AG10803 (cell line): ENCODE results near the gene TEX26.

ENCODE experiments used
- DNase-seq: peaks from one replicate; pipeline ENCODE4 v3.0.0; 2010; ENCODE audit warnings: low read depth
- H3K4me3 ChIP-seq: 2 replicates; pipeline ENCODE4 v1.5.1; 2011; ENCODE audit warnings: mild to moderate bottlenecking, low read length, control low read depth
- CTCF ChIP-seq: conservative IDR thresholded peaks from 2 replicates; pipeline ENCODE4 v1.5.1; 2011; ENCODE audit warnings: mild to moderate bottlenecking, low read length, control low read depth, inconsistent platforms

The TEX26 gene

DNA sequence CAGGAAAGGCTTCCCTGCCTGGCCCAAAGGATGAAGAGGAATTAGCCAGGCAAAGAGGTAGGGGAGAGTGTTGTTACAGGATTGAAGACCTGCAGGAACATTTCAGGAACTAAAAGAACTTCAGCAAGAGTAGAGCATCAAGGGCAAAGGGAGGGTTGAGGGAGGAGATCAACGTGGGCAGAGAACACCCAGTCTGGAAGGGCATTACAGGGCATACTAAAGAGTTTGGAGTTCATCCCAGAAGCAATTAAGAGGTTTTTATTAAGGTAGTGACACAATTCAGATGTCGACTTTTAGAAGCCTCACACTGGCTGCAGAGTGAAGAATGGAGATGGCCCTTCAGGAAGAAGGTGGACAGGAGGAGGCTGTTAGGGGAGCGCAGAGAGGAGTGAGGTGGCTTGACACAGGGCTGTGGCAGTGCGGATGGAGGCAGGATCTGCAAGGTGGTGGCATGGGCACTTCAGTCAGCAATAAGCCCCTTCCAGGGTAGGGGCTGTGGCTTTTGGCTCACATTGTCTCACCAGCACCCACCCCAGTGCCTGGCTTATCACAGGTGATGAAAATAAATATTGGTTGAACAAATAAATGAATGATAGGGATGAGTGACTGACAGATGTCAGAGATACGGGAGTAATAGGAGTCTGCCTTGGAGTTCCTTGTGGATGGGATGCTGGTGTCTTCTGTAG lies 24.9 kb downstream of the TEX26 start:
- no peak for TF ChIP-seq CTCF
- no peak for DNase-seq
- no peak overlapping the region for H3K4me3 ChIP-seq

DNA sequence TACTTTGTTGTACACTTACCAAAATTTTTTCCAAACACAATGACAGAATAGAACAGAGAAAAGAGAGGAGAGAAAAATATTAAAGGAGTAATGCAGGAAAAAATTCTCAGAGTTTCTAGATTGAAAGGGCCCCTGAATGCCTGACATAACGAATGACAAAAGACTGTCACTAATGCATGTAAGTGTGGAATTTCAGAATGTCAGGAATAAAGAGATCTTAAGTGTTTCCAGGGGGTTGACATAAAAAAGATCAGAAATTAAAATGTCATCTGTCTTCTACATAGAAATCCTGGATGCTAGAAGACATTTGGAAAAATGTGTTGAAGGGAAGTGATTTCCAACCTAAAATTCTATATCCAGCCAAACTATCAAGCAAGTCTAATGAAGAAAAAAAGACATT lies 27.2 kb downstream of the TEX26 start:
- DNase-seq, result no peak
- H3K4me3 ChIP-seq, result no peak overlapping the region
- TF ChIP-seq CTCF, result no peak

DNA sequence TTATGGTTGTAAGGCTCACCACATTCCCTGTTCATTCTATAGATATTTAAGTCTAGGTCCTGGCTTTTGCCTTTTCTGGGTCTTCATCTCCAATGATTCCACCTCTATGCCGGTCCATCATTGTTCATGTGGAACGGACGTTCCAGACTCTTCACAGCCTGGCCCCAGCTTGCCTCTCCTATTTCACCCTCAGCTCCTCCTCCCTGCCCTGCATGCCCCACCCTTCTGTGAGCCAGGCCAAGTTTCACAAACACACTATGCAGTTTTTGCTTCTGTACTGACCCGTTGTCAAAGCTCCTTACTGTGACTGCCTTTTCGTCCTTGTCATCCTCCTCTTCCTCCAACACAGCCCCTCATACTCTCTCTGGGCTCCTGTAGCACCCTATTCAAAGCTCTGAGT lies 31.3 kb downstream of the TEX26 start:
- no peak overlapping the region for H3K4me3 ChIP-seq
- TF ChIP-seq CTCF, result no peak
- DNase-seq, result peak; percentile 28

GRCh38 chr13:30965380-30965779 lies 32.9 kb downstream of the TEX26 start:
- DNase-seq, result no peak
- no peak overlapping the region for H3K4me3 ChIP-seq
- TF ChIP-seq CTCF, result no peak

DNA sequence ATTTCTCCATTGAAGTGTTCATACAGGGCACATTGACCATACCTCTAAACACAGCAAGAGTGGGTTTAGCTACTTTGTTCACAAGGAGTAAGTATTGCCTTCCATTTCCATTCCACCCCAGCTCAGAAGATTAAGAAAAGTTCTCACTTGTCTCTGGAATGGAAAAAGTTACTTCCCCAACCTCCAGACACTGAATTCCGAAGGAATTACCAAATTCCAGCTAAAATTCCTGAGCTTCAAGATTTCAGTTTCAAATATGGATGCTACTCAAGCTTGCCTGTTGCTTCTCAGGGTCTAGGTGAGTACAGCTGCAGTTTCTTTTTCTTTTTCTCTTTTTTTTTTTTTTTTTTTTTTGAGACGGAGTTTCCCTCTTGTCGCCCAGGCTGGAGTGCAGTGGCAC lies 33.6 kb downstream of the TEX26 start:
- DNase-seq, result peak; percentile 36

DNA sequence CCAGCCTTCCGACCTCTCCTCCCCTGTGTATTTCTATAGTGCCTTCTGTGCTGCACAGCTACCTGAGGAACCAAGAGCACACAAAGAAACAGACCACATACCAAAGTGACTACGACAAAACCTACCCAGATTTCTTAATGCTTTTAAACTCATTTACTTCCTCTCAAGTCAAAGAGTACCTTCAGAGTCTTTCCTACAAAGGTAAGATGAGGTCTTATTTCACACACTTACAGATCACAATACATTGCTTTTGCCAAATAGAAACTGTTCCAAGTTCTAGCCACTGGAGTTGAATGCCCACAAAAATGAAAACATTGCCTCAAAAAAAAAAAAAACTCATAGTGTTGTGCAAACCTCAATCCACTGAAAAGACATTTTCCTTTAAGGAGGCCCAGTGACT lies 36.4 kb downstream of the TEX26 start:
- no peak overlapping the region for H3K4me3 ChIP-seq
- no peak for TF ChIP-seq CTCF
- DNase-seq, result peak; percentile 86

More for the DNA sequence above, 33.6 kb downstream of the TEX26 start:
- TF ChIP-seq CTCF, result no peak
- no peak overlapping the region for H3K4me3 ChIP-seq

- TF ChIP-seq CTCF, result no peak
- peak; percentile 21 for DNase-seq
- H3K4me3 ChIP-seq, result no peak overlapping the region
These were observed 39.1 kb downstream of the TEX26 start for GRCh38 chr13:30971575-30971974.
